HEK293 (cell line): ENCODE measurements around the gene ELMO1.

Experiments
- CTCF ChIA-PET: fragments of 350-600 bp; formaldehyde crosslinking; extraction: SDS; loops from one replicate; lab custom pipeline; 2021; ENCODE audit warnings: antibody characterized with exemption; lab: Yijun Ruan, JAX
- POLR2A ChIA-PET: fragments of 300-600 bp; formaldehyde crosslinking; extraction: SDS; loops from one replicate; lab custom pipeline; 2020; ENCODE audit warnings: antibody characterized with exemption, inconsistent platforms; lab: Yijun Ruan, JAX
- H3K27ac ChIP-seq: fragments of 200-500 bp; sonication (Bioruptor generic); 2 replicates; pipeline ENCODE4 v1.5.1; 2014; ENCODE audit warnings: low read depth, low read length, control low read depth, inconsistent platforms; ENCODE audit errors: extremely low read depth
- H3K36me3 ChIP-seq, 2 experiments: fragments of 200-500 bp in 1 of 2; sonication (Bioruptor generic) in 1 of 2; 1 replicate in 1 of 2; 2 replicates in 1 of 2; pipeline ENCODE4 v1.5.1; 2014 to 2017; ENCODE audit warnings: inconsistent platforms in 2 of 2, low read length in 2 of 2; ENCODE audit not compliant: control insufficient read depth in 2 of 2, insufficient read depth in 1 of 2
- H3K4me1 ChIP-seq: fragments of 200-500 bp; sonication (Bioruptor generic); 2 replicates; pipeline ENCODE4 v1.5.1; 2014; ENCODE audit warnings: mild to moderate bottlenecking, low read length, inconsistent platforms; ENCODE audit not compliant: control insufficient read depth, insufficient read depth
- H3K4me3 ChIP-seq: 2 replicates; pipeline ENCODE4 v1.5.1; 2011; ENCODE audit warnings: low read depth, mild to moderate bottlenecking, control low read depth, low read length, moderate library complexity
- H3K9me3 ChIP-seq: fragments of 200-500 bp; sonication (Bioruptor generic); 2 replicates; pipeline ENCODE4 v1.5.1; 2014; ENCODE audit warnings: low read depth, low read length, inconsistent platforms; ENCODE audit not compliant: control insufficient read depth, insufficient read depth
- CTCF ChIP-seq: fragments of 450-650 bp; formaldehyde crosslinking; IDR thresholded peaks from 2 replicates; pipeline ENCODE4 v1.5.1; 2016; ENCODE audit warnings: missing biosample characterization, missing genetic modification characterization
- HOXD13 ChIP-seq: sonication (generic); formaldehyde crosslinking; IDR thresholded peaks from 2 replicates; pipeline ENCODE4 v1.8.0; 2022; ENCODE audit warnings: missing genetic modification reagents, borderline replicate concordance
- WT1 ChIP-seq: fragments of 450-650 bp; formaldehyde crosslinking; IDR thresholded peaks from 2 replicates; pipeline ENCODE4 v1.5.1; 2016; ENCODE audit warnings: missing biosample characterization, missing genetic modification characterization
- ZNF112 ChIP-seq: fragments of 450-650 bp; formaldehyde crosslinking; IDR thresholded peaks from 2 replicates; pipeline ENCODE4 v1.5.0; 2017; ENCODE audit warnings: missing biosample characterization, missing genetic modification characterization
- ZNF121 ChIP-seq: fragments of 450-650 bp; formaldehyde crosslinking; IDR thresholded peaks from 2 replicates; pipeline ENCODE4 v1.5.1; 2016; ENCODE audit warnings: missing biosample characterization, missing genetic modification characterization
- ZNF132 ChIP-seq: fragments of 450-650 bp; formaldehyde crosslinking; IDR thresholded peaks from 2 replicates; pipeline ENCODE4 v1.5.1; 2017; ENCODE audit warnings: missing biosample characterization, missing genetic modification characterization, borderline replicate concordance
- ZNF133 ChIP-seq: fragments of 450-650 bp; formaldehyde crosslinking; IDR thresholded peaks from 2 replicates; pipeline ENCODE4 v1.5.1; 2016; ENCODE audit warnings: missing biosample characterization, missing genetic modification characterization
- ZNF280C ChIP-seq: fragments of 450-650 bp; formaldehyde crosslinking; IDR thresholded peaks from 2 replicates; pipeline ENCODE4 v1.5.1; 2016; ENCODE audit warnings: missing biosample characterization, missing genetic modification characterization
- ZNF530 ChIP-seq: fragments of 450-650 bp; formaldehyde crosslinking; IDR thresholded peaks from 2 replicates; pipeline ENCODE4 v1.5.1; 2016; ENCODE audit warnings: low read depth, missing biosample characterization, missing genetic modification characterization
- ZNF596 ChIP-seq: fragments of 450-650 bp; IDR thresholded peaks from 2 replicates; pipeline ENCODE4 v1.5.0; 2018; ENCODE audit warnings: missing biosample characterization, mild to moderate bottlenecking, missing genetic modification characterization, moderate library complexity
- ZNF658 ChIP-seq: fragments of 450-650 bp; formaldehyde crosslinking; IDR thresholded peaks from 2 replicates; pipeline ENCODE4; 2016; ENCODE audit warnings: missing biosample characterization, missing genetic modification characterization
- ZNF707 ChIP-seq: fragments of 450-650 bp; formaldehyde crosslinking; IDR thresholded peaks from 2 replicates; pipeline ENCODE4 v1.5.1; 2016; ENCODE audit warnings: missing biosample characterization, missing genetic modification characterization
- ZNF776 ChIP-seq: fragments of 450-650 bp; formaldehyde crosslinking; IDR thresholded peaks from 2 replicates; pipeline ENCODE4 v1.5.0; 2017; ENCODE audit warnings: missing biosample characterization, missing genetic modification characterization, borderline replicate concordance
- ZXDB ChIP-seq: fragments of 450-650 bp; formaldehyde crosslinking; IDR thresholded peaks from 2 replicates; pipeline ENCODE4 v1.5.1; 2016; ENCODE audit warnings: missing biosample characterization, missing genetic modification characterization
- TF ChIP-seq, protein P1 (sequence below): fragments of 450-650 bp; formaldehyde crosslinking; IDR thresholded peaks from 2 replicates; pipeline ENCODE4 v1.5.1; 2016; ENCODE audit warnings: missing biosample characterization, missing genetic modification characterization
- TF ChIP-seq, protein P2 (sequence below): IDR thresholded peaks from 2 replicates; pipeline ENCODE4 v1.6.1; 2011; ENCODE audit warnings: mild to moderate bottlenecking, low read depth, low read length, borderline replicate concordance
- TF ChIP-seq, protein P3 (sequence below): fragments of 450-650 bp; formaldehyde crosslinking; IDR thresholded peaks from 2 replicates; pipeline ENCODE4 v1.5.1; 2017; ENCODE audit warnings: missing biosample characterization, missing genetic modification characterization
- TF ChIP-seq, protein P4 (sequence below): sonication (generic); formaldehyde crosslinking; IDR thresholded peaks from 2 replicates; pipeline ENCODE4 v1.8.1; 2022; ENCODE audit warnings: mild to moderate bottlenecking, moderate library complexity, missing genetic modification reagents

The ELMO1 gene

GRCh38 chr7:37327288-37327687, 121.4 kb downstream of the ELMO1 start:
- no peak for TF ChIP-seq ZXDB (tag by site-specific recombination)
- no peak for TF ChIP-seq ZNF530 (tag by site-specific recombination)
- no peak for TF ChIP-seq HOXD13 (CRISPR knock-in tag)
- TF ChIP-seq ZNF658 (tag by site-specific recombination) = no peak
- no peak for TF ChIP-seq ZNF132 (tag by site-specific recombination)
- no peak for TF ChIP-seq ZNF133
- no peak for TF ChIP-seq WT1 (tag by site-specific recombination)
- TF ChIP-seq, protein P1, sequence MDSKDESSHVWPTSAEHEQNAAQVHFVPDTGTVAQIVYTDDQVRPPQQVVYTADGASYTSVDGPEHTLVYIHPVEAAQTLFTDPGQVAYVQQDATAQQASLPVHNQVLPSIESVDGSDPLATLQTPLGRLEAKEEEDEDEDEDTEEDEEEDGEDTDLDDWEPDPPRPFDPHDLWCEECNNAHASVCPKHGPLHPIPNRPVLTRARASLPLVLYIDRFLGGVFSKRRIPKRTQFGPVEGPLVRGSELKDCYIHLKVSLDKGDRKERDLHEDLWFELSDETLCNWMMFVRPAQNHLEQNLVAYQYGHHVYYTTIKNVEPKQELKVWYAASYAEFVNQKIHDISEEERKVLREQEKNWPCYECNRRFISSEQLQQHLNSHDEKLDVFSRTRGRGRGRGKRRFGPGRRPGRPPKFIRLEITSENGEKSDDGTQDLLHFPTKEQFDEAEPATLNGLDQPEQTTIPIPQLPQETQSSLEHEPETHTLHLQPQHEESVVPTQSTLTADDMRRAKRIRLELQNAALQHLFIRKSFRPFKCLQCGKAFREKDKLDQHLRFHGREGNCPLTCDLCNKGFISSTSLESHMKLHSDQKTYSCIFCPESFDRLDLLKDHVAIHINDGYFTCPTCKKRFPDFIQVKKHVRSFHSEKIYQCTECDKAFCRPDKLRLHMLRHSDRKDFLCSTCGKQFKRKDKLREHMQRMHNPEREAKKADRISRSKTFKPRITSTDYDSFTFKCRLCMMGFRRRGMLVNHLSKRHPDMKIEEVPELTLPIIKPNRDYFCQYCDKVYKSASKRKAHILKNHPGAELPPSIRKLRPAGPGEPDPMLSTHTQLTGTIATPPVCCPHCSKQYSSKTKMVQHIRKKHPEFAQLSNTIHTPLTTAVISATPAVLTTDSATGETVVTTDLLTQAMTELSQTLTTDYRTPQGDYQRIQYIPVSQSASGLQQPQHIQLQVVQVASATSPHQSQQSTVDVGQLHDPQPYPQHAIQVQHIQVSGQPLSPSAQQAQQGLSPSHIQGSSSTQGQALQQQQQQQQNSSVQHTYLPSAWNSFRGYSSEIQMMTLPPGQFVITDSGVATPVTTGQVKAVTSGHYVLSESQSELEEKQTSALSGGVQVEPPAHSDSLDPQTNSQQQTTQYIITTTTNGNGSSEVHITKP (tag by site-specific recombination) = no peak
- TF ChIP-seq ZNF707 (tag by site-specific recombination) = no peak
- no peak for TF ChIP-seq ZNF776 (tag by site-specific recombination)
- TF ChIP-seq ZNF121 (tag by site-specific recombination) = no peak
- no peak for TF ChIP-seq ZNF596 (tag by site-specific recombination)
- TF ChIP-seq, protein P2, sequence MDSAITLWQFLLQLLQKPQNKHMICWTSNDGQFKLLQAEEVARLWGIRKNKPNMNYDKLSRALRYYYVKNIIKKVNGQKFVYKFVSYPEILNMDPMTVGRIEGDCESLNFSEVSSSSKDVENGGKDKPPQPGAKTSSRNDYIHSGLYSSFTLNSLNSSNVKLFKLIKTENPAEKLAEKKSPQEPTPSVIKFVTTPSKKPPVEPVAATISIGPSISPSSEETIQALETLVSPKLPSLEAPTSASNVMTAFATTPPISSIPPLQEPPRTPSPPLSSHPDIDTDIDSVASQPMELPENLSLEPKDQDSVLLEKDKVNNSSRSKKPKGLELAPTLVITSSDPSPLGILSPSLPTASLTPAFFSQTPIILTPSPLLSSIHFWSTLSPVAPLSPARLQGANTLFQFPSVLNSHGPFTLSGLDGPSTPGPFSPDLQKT = no peak
- TF ChIP-seq ZNF112 (tag by site-specific recombination) = no peak
- TF ChIP-seq, protein P3, sequence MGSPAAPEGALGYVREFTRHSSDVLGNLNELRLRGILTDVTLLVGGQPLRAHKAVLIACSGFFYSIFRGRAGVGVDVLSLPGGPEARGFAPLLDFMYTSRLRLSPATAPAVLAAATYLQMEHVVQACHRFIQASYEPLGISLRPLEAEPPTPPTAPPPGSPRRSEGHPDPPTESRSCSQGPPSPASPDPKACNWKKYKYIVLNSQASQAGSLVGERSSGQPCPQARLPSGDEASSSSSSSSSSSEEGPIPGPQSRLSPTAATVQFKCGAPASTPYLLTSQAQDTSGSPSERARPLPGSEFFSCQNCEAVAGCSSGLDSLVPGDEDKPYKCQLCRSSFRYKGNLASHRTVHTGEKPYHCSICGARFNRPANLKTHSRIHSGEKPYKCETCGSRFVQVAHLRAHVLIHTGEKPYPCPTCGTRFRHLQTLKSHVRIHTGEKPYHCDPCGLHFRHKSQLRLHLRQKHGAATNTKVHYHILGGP (tag by site-specific recombination) = no peak
- TF ChIP-seq, protein P4, sequence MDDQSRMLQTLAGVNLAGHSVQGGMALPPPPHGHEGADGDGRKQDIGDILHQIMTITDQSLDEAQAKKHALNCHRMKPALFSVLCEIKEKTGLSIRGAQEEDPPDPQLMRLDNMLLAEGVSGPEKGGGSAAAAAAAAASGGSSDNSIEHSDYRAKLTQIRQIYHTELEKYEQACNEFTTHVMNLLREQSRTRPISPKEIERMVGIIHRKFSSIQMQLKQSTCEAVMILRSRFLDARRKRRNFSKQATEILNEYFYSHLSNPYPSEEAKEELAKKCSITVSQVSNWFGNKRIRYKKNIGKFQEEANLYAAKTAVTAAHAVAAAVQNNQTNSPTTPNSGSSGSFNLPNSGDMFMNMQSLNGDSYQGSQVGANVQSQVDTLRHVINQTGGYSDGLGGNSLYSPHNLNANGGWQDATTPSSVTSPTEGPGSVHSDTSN = no peak
- TF ChIP-seq ZNF280C = no peak
- no peak for TF ChIP-seq CTCF (tag by site-specific recombination)
- Histone ChIP-seq H3K4me1 (no peaks in the 10 kb centered on the region), H3K9me3 (no peaks in the 10 kb centered on the region), H3K4me3 (no peak overlapping the region), H3K27ac (no peak overlapping the region), H3K36me3 (no peaks in the 10 kb centered on the region)
- ChIA-PET CTCF (no interaction called here), POLR2A (no interaction called here)
